GM12801 (cell line): ENCODE measurements around the gene KIF1C.

ENCODE experiments used
- CTCF ChIP-seq: IDR thresholded peaks from one replicate; pipeline ENCODE4 v1.5.1; 2011; ENCODE audit warnings: control low read depth; ENCODE audit not compliant: insufficient read length; ENCODE audit errors: extremely low read depth

Gene KIF1C

GRCh38 chr17:4980644-4981216 is 17.0 kb upstream of the KIF1C start:
- no peak for TF ChIP-seq CTCF

GRCh38 chr17:4982305-4982704 is 15.4 kb upstream of the KIF1C start:
- TF ChIP-seq CTCF, result no peak

- TF ChIP-seq CTCF, result no peak
These were observed 11.3 kb upstream of the KIF1C start for GRCh38 chr17:4986403-4986802.

GRCh38 chr17:4986951-4987766 is 10.6 kb upstream of the KIF1C start, which contains the start of gene CAMTA2:
Gene CAMTA2, minus strand, starts transcription at chr17:4987675. Its CDS starts 1,453 bp downstream, at chr17:4986222.
- no peak for TF ChIP-seq CTCF

GRCh38 chr17:4987767-4988567 is 9.8 kb upstream of the KIF1C start:
- TF ChIP-seq CTCF, result no peak

GRCh38 chr17:4994081-4994595 is 3.6 kb upstream of the KIF1C start:
- TF ChIP-seq CTCF, result no peak

- TF ChIP-seq CTCF, result no peak
These were observed 429 bp downstream of the KIF1C start for GRCh38 chr17:4998027-4998731.
